Measurements from ENCODE around the gene HK1. TPM values are rescaled to one million over a fixed set of nuclear protein-coding genes. Genes with fewer than 3 reads are reported as not detected.

HK1 gene
- total RNA-seq, 6 experiments from 2014 or later, result 149 to 158 (median 155) TPM

DNA sequence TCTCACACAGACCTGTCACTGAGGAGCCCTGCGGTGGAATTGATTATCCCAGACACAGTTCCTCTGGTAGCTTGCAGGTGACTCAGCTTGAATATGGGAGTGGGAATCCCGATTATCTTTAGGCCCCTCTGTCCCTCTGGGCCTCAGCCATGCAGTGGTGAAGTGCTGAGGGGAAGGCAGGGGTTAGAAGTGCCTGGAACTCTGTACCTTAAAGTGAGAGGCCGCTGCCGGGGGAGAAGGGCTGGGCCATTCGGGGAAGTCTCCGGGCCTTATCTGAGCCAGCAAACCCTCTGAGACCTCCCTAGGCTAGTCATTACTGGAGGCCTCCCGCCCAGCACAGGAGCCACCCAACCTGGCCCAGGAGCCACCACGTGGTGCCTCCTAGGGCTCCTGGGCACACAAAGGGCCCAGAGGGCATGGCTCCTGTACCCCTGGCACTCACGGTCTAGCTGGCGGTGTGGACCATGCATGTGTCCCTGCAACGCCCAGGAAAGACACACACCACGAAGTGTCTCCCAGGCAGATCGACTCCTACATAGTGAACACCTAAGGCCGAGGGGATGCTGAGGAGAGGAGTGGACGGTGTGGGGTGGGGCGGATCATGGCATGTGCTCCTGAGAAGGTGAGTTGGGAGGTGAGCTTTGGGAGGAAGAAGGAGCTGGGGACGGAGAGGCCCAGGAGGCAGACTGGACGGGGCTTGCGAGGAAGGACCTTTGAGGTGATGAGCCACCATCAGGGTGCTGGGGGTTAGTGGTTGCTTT lies 56.2 kb downstream of the HK1 start:
- Mint-ChIP-seq H3K4me3 (peak overlapping the region; percentile 13; the same call in 1 of the 2 replicates), H3K27me3 (ENCODE audit: insufficient read depth) (no peaks in the 10 kb centered on the region; the same call in 1 of the 2 replicates), H3K9me3 (no peaks in the 10 kb centered on the region), H3K27ac (peak overlapping the region; percentile 83), H3K4me1 (ENCODE audit: low read depth) (peaks cover 80% of the 10 kb centered on the region), H3K36me3 (ENCODE audit: low read depth) (peaks cover 24% of the 10 kb centered on the region)
- DNase-seq, result no peak
- TF ChIP-seq, protein P1, sequence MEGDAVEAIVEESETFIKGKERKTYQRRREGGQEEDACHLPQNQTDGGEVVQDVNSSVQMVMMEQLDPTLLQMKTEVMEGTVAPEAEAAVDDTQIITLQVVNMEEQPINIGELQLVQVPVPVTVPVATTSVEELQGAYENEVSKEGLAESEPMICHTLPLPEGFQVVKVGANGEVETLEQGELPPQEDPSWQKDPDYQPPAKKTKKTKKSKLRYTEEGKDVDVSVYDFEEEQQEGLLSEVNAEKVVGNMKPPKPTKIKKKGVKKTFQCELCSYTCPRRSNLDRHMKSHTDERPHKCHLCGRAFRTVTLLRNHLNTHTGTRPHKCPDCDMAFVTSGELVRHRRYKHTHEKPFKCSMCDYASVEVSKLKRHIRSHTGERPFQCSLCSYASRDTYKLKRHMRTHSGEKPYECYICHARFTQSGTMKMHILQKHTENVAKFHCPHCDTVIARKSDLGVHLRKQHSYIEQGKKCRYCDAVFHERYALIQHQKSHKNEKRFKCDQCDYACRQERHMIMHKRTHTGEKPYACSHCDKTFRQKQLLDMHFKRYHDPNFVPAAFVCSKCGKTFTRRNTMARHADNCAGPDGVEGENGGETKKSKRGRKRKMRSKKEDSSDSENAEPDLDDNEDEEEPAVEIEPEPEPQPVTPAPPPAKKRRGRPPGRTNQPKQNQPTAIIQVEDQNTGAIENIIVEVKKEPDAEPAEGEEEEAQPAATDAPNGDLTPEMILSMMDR (IDR thresholded peaks at IDR 0.05), result no peak

DNA sequence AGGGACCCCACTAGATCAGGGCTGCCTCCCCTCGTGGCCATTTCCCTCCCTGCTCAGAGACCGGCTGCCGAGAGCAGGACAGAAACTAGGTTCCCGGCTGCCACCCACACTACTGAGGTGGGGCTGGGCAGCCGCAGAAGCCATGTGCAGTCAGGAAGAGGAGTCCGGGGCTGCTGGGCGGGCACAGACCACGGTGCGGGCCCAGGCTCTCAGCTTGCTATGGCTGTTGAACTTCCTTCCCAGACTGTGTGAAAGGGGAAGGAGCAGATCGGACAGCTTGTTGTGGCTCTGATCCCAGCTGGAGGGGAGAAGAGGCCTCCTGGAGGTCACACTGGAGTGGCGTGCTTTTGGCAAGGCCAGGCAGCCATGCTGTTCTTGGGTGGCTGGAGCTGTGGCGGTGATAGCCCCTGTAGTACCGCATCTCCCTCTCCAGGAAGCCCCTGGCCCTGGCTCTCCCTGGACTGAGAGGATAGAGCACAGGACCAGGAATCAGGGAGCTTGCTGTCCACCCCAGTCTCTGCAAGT lies 56.8 kb downstream of the HK1 start:
- no peak for DNase-seq
- H3K9me3 Mint-ChIP-seq, result no peaks in the 10 kb centered on the region
- no peaks in the 10 kb centered on the region for H3K27me3 Mint-ChIP-seq (ENCODE audit: insufficient read depth)
- peak overlapping the region; percentile 83 for H3K27ac Mint-ChIP-seq
- TF ChIP-seq, protein P1 (IDR thresholded peaks at IDR 0.05), result no peak
- H3K4me3 Mint-ChIP-seq, result peak overlapping the region; percentile 13; the same call in 1 of the 2 replicates
- H3K4me1 Mint-ChIP-seq (ENCODE audit: low read depth), result peaks cover 81% of the 10 kb centered on the region
- H3K36me3 Mint-ChIP-seq (ENCODE audit: low read depth), result peaks cover 25% of the 10 kb centered on the region

DNA sequence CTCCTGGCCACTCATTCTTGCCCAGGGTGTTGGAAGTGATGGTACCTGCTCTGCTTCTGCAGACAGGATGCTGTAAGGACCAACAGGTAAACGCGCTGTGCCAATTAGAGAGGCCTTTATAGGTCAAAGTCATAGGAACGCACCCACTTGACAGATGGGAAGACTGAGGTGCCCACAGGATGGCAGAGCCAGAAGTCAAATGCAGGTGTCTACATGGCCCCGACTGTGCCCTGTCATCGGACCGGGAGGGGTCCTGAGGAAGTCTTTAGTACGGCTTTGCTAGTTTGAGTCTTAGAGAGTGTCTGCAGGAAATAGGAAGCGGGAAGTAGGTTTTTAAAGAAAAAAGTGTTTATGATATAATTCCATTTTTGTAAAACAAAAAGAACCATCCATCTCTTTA lies 57.3 kb downstream of the HK1 start:
- peaks cover 81% of the 10 kb centered on the region for H3K4me1 Mint-ChIP-seq (ENCODE audit: low read depth)
- H3K4me3 Mint-ChIP-seq, result no peak overlapping the region
- peaks cover 20% of the 10 kb centered on the region; the same call in 1 of the 2 replicates for H3K36me3 Mint-ChIP-seq (ENCODE audit: low read depth)
- H3K27me3 Mint-ChIP-seq (ENCODE audit: insufficient read depth), result no peaks in the 10 kb centered on the region
- H3K27ac Mint-ChIP-seq, result peak overlapping the region; percentile 83
- no peak for DNase-seq
- TF ChIP-seq, protein P1 (IDR thresholded peaks at IDR 0.05), result no peak
- H3K9me3 Mint-ChIP-seq, result no peaks in the 10 kb centered on the region

DNA sequence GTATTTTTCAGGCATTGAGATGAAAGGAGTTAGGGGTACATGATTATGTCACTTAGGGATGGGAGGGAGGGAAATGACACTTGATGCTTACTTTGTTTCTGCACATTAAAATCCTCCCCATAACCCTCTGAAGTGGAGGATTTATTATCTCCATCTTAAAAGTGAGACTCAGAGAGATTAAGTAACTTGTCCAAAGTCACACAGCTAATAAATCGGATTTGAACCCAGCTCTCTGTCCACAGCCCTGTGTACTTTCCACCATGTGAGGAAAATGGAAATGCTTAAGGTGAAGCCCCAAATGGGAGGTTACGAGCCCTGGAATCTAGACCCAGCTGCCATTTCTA lies 58.6 kb downstream of the HK1 start:
- Mint-ChIP-seq H3K36me3 (ENCODE audit: low read depth) (peaks cover 19% of the 10 kb centered on the region; the same call in 1 of the 2 replicates), H3K4me1 (ENCODE audit: low read depth) (peaks cover 88% of the 10 kb centered on the region), H3K27me3 (ENCODE audit: insufficient read depth) (no peaks in the 10 kb centered on the region), H3K27ac (peak overlapping the region; percentile 85), H3K9me3 (no peaks in the 10 kb centered on the region), H3K4me3 (peak overlapping the region; percentile 75)
- no peak for DNase-seq
- TF ChIP-seq, protein P1 (IDR thresholded peaks at IDR 0.05), result no peak

DNA sequence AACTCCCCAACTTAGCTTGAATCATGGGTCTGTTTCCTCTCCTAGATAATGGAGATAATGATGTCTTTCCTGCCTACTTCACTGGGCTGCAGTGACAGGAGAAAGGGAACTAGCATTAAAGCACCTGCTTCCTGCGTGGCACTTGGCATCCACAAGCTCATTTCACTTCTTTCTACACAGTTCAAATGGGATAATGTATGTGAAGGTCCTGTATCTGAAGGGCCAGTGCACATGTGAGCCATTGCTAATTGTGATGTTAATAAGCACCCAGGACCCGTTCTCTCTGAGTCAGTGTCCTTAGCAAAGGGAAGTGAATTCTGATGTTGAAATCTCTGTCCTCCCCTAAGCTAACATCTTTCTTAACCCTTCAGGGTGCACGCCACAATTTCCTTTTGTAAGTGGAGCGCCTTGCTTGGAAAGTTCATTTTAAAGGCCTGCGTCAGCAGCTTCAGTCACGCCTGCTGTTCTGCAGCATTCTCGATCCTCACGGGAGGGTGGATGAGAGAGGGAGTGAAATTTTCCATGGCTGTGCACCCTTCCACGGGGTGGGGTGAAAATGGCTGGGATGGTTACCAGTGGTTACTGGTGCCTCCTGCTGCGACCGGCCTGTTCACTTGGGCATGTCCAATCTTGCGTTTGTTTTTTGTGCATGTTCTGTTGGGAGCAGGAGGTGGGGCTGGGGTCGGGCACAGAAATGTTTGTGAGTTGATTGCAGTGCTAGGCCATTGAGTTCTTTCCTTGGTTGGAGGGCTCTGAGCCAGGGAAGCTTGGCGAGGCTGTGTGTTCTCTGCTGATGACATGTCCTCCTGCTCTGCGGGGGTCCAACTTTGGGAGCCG lies 59.2 kb downstream of the HK1 start:
- TF ChIP-seq, protein P1 (IDR thresholded peaks at IDR 0.05), result no peak
- peak; percentile 93 for DNase-seq
- no peaks in the 10 kb centered on the region for H3K27me3 Mint-ChIP-seq (ENCODE audit: insufficient read depth)
- peaks cover 20% of the 10 kb centered on the region for H3K36me3 Mint-ChIP-seq (ENCODE audit: low read depth)
- peaks cover 88% of the 10 kb centered on the region for H3K4me1 Mint-ChIP-seq (ENCODE audit: low read depth)
- H3K27ac Mint-ChIP-seq, result peak overlapping the region; percentile 85
- no peaks in the 10 kb centered on the region for H3K9me3 Mint-ChIP-seq
- H3K4me3 Mint-ChIP-seq, result peak overlapping the region; percentile 75

All from HFFc6 (cell line).